GM12865 (cell line): Measurements from ENCODE around the gene BZW1.

Experiments
- DNase-seq: peaks from one replicate; pipeline ENCODE4 v3.0.0; 2010; ENCODE audit warnings: low read depth
- H3K4me3 ChIP-seq: 2 replicates; pipeline ENCODE4 v1.5.1; 2011; ENCODE audit warnings: mild to moderate bottlenecking, low read depth, low read length, control low read depth
- TF ChIP-seq, protein P1 (sequence below): IDR thresholded peaks from 2 replicates; pipeline ENCODE4 v1.5.1; 2011; ENCODE audit warnings: low read length, control low read depth, low read depth, inconsistent platforms; ENCODE audit not compliant: insufficient read depth; ENCODE audit errors: missing control alignments

BZW1 gene

DNA sequence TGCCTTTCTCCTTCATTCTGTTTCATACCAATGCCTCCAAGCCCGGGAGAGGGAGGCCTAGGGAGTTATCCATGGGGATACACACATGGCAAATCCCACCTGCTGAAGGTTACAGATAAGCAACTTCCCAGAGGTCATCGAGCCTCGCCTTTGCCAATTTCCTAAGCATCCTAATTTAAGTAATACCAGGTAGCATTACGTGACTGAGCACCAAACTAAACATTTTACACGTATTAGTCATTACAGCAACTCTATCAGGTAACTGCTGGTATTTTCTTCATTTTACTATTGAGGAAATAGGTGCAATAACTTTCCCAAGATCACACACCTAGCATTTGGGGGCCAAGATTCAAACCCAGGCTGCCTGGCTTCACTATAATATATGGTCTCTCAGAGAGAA lies 30.1 kb upstream of the BZW1 start:
- no peak overlapping the region for H3K4me3 ChIP-seq
- DNase-seq: no peak
- TF ChIP-seq, protein P1, sequence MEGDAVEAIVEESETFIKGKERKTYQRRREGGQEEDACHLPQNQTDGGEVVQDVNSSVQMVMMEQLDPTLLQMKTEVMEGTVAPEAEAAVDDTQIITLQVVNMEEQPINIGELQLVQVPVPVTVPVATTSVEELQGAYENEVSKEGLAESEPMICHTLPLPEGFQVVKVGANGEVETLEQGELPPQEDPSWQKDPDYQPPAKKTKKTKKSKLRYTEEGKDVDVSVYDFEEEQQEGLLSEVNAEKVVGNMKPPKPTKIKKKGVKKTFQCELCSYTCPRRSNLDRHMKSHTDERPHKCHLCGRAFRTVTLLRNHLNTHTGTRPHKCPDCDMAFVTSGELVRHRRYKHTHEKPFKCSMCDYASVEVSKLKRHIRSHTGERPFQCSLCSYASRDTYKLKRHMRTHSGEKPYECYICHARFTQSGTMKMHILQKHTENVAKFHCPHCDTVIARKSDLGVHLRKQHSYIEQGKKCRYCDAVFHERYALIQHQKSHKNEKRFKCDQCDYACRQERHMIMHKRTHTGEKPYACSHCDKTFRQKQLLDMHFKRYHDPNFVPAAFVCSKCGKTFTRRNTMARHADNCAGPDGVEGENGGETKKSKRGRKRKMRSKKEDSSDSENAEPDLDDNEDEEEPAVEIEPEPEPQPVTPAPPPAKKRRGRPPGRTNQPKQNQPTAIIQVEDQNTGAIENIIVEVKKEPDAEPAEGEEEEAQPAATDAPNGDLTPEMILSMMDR: no peak

DNA sequence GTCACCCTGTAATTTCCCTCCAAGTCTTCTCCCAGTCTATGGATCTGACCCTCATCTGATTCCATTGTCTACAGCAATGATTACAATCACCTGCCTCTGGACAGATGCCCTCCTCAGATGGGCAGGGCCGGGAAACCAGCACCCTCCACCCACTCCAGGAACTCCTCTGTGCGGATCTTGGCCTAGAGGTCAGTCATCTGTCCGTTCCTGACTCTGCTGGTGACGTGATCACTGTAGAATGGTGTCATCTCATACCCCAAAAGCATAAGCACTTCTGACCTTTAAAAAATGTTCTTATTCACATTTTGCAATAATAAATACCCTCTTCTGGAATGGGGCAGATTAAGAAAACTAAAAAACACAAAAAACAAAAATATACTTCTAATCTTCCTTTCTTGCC lies 29.5 kb upstream of the BZW1 start:
- no peak overlapping the region for H3K4me3 ChIP-seq
- TF ChIP-seq, protein P1: no peak
- no peak for DNase-seq

DNA sequence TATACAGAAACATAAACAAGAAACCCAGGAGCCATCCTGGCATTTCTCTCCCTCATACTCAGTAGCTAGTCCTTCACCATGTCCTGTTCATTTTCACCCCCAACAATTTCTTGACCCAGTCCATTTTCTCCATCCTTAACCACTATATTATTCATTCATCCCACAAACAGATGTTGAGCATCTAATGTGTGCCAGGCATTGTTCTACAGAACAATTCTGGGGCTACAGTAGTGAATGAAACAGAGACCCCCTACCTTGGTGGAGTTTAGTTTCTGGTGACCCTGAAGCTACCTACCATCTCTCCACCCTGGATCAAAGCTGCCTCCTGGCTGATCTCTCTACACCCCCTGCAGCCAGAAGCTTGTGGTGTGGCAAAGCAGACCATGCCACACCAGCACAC lies 27.5 kb upstream of the BZW1 start:
- no peak overlapping the region for H3K4me3 ChIP-seq
- TF ChIP-seq, protein P1: no peak
- no peak for DNase-seq

DNA sequence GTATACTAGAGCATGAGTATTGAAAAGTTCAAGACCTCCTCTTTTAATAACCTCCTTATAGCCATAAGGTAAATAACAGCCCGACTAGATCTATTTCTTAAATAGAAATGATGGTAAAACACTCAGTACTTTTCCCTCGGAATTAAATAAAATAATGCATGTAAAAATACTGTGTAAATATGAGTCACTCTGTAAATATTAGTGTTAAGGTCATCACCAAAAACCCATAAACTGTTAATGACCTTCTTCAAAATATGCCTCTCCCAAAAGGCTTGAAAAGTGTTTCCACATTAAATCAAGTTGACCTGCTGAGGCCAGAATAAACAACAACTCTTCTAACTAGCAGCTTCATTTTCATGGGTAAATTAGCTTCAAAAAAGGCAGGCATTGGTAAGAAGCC lies 25.3 kb upstream of the BZW1 start:
- DNase-seq: no peak
- TF ChIP-seq, protein P1: no peak
- H3K4me3 ChIP-seq: no peak overlapping the region

DNA sequence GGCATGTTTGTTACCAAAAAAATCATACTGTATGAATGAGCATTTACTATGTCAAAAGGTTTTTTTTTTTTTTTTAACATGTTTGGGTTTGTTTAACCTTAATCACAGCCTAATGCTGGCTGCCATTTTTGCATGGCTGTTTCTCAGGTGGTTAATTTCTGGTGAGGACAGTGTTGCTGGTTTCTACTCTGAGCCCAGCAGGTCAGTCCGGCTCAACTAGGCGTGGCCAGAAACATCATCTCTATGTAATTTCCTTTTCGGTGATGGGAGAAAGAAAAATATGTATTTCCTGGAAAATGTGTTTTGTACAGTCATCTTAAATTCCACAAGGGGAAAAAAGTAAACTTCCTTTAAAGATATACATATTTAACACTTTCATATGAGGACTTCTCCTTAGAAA lies 24.9 kb upstream of the BZW1 start:
- no peak overlapping the region for H3K4me3 ChIP-seq
- no peak for DNase-seq
- TF ChIP-seq, protein P1: no peak

DNA sequence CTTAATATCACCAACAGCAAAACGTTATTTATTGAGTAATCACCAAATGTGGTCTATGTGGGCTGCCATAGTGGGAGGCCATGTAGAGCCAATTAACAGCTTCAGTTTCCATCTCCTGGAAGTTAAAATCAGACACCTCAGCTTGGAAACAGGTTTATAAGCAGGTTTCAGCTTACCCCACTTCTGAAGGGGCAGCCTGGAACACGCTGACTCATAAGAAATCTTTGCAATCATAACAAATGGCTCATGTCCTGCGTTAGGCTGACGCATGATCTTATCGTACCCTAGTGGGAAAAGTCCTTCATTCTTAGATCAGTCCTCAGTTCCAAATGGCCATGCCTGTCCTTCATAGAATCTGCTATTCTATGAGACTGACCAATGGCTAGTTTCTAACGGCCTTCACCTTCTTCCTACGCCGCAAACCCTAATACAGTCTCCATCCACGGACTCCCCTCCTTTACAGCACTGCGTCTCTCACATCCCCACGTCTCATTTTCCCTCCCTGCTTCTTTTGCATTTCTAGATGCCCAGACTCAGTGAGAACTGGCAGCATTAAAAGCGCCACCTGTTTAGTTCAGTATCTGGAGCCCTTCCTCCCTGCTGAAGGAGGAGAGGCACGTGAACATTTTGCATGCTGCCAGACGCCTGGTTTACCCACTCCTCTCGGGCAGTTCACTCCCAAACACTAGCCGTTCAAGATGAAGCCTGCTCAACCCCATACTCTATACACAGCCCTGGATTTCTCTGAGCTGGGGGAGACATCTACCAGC lies 24.2 kb upstream of the BZW1 start:
- TF ChIP-seq, protein P1: no peak
- no peak overlapping the region for H3K4me3 ChIP-seq
- DNase-seq: no peak
